Right renal pelvis (tissue), 4 donors: Measurements from ENCODE around the gene ZFAND2B. TPM values are rescaled to one million over a fixed set of nuclear protein-coding genes. Genes with fewer than 3 reads are reported as not detected.

Experiments
- DNase-seq, 4 donors: peaks; one replicate each; pipeline ENCODE4 v3.0.0-alpha.2; 2013; ENCODE audit warnings: low read depth in 4 of 4, low spot score in 3 of 4, missing footprints in 1 of 4
- polyA plus RNA-seq, 4 donors: library from polyadenylated mRNA; unstranded; fragments of 120-200 nt; gene quantifications; one replicate each; pipeline ENCODE4 v1.2.1, GENCODE V29; 2013; ENCODE audit not compliant: insufficient read length in 4 of 4

ZFAND2B gene, protein sequence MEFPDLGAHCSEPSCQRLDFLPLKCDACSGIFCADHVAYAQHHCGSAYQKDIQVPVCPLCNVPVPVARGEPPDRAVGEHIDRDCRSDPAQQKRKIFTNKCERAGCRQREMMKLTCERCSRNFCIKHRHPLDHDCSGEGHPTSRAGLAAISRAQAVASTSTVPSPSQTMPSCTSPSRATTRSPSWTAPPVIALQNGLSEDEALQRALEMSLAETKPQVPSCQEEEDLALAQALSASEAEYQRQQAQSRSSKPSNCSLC
- 10 to 100 TPM; 40.5 to 46.5 (median 43.2) TPM for polyA plus RNA-seq

DNA sequence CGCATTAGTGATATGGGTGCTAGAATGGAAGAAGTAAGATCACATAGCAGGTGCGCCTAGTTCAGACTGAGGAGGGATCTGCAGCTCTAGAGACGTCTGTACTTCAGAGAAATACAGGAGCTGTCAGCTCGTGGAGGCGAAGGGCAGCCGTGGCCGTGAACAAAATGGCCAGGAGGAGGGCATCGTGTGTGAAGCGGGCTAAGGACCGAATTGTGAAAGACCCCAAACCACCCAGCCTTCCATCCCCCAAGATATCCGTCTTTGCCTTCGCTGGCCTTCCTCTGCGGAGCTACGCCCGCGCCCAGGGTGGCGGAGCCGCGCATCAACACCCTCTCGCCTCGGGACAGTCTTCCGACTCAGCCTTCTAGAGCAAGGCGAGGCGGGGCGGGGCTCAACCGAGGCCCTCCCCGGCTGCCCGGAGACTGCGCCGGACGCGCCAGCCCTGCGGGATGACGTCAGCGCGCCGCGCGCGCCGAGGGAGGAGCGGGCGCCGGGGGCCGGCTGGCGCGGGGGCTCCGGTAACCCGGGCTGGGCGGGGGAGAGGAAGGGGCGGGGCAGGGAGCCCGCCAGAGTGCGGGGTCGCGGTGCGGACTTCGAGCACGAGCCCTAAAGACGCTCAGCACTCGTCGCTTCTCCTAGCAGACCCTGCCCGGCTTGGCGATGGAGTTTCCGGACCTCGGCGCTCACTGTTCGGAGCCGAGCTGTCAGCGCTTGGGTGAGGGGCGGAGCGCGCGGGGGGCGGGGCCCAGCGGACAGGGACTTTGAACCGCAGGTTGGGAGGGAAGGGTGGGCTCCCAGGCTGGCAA is at the start of gene ZFAND2B:
TSS of gene ZFAND2B (plus strand) at position 455 of the 806 bp plus-strand sequence. CDS start at position 661, 206 bp downstream.
- DNase-seq: peak; percentile 91 to 94 (median 93)

DNA sequence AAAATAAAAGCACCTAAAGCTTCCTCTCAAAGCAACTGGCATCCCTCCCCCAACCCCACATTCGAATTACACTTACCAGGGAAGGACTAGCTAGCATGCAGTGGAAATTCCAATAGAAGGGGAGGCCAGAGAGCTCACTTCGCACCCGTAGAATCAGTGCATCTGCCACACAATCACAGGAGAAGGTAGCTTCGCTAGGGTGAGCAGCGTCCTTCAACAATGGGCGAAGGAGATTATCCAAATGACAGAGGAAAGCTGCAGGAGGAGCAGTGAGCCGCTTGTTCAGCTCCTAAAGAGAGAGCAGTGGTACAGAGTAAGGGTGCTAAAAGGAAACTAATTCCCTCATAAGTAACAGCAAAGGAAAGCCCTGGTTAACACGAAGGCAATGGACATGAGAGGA is 49.2 kb upstream of the ZFAND2B start:
- DNase-seq: no peak

DNA sequence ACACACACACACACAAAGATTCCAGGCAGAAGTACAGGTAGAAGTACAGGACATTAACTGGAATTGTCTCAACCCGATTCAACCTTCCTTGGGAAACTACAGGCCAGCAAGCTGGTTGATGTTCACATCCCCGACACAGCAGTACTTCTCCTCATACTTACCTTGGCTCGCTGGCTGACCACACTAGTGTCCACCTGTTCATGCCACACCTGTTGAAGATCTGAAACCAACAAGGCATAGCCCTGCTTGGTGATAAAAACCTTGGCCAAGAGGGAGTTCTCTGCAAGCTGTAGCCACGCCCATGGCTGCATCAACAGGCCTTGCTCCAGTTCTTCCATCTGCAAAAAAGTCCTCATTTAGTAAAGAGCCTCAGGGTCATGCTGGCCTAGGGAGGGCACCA is 48.6 kb upstream of the ZFAND2B start:
- no peak for DNase-seq

DNA sequence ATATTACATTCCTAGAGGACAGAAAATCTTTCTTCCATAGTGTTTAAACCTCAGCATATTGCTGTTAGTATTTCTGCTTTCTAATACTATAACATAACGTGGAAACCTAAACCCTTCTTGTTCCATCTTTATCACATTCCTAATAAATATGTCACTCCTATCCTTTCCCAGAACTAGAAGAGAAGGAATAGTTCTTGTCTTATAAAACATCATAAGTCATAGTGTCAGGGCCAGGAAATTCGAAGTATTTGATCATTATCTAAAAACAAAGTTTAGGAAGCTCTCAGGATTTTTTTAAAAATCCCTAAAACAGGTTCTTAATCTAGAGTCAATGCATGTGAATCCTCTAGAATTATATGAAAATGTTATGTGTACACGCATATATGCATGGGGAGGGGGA is 48.0 kb upstream of the ZFAND2B start:
- no peak for DNase-seq

DNA sequence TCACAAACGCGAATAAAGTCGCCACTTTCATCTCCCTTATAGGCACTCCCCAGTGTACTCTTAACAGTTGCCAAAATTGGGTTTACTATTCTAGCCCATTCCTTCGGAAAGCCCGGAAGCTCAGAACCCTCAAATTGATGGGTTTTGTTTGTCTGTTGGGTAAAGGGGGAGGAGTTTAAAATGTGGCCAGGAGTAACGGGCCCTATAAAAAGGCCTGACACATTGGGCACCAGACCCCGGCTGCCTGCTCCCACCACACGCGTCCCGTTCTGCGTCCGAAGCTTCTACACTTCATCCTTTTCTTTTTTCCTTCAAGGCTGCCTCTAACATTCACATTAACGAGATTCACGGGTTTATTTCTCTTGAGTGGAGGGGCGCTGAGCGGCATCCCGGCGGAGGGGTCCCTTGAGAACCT is 46.8 kb upstream of the ZFAND2B start:
- DNase-seq: no peak

DNA sequence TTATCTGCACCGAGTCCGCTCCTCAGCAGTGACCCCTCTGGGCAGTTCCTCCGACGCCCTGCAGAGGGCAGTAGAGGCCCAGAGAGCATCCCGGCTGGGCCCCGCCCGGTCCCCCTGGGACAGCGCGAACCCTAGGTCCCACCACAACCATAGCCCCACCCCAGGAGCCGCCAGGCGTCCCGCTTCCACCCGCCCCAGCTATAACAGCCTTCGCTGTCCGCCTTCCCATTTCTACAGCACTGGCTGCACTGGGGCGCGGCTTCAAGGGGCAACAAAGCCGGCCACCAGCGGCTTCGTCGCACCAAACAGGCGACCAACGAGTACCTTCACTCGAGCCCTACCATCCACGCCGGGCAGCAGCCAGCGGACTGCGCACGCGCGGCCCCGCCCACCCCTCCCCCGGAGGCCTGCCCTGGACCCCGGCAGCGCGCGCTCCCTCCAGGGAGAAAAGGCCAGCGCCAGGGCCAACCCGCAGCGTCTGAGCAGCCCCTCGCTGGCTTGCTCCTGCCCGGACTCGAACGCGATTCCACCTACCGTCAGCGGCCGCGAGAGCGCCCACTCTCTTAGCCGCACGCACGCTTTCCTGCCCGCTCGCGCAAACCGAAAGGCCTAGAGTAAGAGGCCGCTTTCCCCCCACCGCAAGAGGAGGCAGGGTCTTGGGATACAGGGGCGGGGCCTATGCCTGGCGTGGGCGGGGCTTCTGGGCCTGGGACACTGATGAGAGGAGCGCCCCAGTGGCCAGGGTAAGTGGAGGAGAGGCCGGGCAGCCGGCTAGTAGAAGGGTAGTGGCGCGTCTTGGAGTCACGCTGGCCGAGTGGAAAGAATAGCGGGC is 46.2 kb upstream of the ZFAND2B start, which contains the start of gene NHEJ1:
TSS of gene NHEJ1 (minus strand) at position 630 of the 832 bp plus-strand sequence. CDS start 2,453 bp downstream, outside the sequence.
- peak; percentile 80 to 94 (median 85) for DNase-seq

DNA sequence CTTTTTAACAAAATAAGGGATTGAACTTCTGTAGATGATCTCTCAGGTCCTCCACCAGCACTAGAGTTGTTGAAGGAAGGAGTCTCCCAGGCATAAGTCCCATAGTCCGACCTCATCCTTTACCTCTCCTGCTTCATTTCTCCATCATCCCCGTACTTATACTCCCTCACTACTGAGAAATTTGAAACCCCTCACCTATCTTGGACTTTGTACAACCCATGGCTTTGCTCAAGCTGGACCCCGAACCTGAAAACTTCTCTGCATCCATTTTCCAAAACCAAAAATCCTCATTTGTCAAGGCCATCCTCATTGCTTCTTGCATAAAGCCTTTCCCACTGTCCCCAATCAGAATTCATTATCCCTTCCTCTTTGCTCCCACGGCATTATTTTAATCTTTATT is 45.5 kb upstream of the ZFAND2B start:
- DNase-seq: no peak

DNA sequence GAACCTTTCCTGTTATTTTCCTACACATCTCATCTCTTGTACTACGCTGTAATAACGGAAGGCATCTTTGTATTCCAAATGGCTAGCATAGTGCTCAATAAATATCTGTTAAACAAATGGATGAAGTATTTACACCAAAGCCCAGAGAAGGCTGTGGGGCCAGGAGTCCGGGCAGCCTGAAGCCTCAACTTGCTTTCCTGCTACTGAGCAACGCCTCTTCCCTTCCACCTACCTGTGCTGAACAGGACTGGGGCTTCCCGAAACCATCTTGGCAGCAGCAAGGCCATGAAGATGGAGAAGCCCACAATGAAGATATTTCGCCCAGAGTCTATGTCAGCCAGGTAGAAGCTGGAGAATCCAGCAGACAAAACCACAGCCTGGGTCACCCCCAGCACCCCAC is 43.4 kb upstream of the ZFAND2B start:
- no peak for DNase-seq

DNA sequence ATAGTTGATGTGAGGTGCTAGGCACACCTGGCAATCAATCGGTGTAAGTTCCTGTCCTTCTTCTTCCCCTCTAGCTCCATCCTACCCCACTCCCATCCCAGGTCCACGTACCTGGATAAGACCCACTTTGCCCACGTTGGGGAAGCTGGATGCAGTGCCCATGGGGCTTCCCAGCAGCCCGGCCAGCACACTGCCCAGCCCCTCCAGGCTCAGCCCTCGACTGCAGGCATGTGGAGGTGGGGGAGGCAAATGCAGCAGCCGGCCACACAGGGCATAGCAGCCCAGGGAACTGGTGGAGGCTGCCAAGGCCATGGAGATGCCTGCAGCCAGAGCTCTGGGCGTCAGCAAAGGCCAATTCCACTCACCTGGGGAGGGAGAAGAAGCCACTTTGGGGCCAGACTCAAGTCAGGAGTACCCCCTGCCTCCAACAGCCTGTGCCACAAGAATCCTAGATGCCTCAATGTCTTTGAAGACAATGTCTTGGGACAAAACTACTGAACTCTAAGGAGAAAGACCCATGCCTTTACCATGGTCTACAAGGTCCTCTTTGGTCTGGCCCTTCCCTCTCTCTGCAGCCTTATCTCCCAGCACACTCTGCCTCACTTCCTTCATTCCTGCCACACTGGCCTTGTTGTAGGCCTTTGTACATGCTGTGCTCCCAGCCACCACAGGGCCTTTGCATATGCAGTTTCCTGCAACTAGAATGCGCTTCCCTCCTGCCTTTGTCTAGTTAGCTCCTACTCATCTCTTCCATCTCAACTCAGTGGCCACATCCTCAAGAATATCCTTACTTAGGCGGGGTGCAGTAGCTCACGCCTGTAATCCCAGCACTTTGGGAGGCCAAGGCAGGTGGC is 41.3 kb upstream of the ZFAND2B start:
- no peak for DNase-seq

DNA sequence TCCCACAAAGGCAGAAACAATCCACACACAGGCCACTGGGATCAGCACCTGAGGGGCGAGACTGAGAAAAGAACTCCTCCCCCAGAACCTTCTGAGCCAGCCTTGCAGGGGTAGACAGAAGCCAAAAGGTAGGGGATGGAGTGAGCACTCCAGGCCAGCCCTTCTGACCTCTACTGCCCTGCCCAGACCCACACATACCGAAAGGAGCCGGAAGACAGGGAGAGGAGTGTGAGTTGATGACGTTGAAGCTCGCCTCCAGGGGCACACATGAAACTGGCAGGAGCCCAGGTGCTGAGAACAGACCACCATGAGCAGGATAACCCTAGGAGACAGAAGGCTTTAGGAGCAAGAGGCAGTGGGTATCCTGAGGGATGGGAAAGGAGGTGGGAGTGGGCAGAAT is 38.6 kb upstream of the ZFAND2B start:
- no peak for DNase-seq

DNA sequence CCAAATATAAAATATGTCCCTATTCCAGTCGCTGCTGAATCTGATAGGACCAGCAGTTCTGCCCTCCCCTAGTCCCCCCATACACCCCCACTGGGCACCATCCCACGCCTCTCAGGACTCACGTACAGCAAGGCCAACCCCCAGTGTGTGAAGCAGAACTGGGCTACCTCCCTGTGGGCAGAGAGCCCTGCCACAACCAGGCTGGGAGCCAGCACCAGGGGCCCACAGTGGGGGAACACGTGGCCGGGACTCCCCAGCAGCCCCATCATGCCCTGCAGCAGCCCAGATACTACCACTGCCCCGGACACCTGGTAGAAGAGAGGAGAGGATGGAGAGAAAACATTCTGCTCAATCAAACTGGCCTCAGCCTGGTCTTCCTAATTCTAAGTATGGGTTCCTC is 38.1 kb upstream of the ZFAND2B start:
- no peak for DNase-seq

DNA sequence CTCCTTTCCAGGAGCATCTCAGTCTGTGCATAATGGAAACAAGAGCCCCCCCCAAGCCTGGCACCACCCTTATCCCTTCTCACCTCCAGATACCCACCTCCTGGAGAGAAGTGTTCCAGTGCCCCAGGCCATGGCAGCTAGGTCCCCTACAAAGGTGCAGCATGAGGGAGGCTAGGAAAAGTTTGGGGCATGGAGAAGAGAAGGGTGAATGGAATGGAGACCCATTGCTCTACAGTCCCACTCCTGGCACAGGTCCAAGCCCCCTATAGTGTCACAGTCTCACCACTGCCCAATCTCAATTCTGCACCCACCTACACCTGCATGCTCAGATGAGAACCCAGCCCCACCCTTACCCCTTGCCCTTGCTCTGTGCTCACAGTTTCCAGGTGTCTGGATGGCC is 37.6 kb upstream of the ZFAND2B start:
- no peak for DNase-seq

DNA sequence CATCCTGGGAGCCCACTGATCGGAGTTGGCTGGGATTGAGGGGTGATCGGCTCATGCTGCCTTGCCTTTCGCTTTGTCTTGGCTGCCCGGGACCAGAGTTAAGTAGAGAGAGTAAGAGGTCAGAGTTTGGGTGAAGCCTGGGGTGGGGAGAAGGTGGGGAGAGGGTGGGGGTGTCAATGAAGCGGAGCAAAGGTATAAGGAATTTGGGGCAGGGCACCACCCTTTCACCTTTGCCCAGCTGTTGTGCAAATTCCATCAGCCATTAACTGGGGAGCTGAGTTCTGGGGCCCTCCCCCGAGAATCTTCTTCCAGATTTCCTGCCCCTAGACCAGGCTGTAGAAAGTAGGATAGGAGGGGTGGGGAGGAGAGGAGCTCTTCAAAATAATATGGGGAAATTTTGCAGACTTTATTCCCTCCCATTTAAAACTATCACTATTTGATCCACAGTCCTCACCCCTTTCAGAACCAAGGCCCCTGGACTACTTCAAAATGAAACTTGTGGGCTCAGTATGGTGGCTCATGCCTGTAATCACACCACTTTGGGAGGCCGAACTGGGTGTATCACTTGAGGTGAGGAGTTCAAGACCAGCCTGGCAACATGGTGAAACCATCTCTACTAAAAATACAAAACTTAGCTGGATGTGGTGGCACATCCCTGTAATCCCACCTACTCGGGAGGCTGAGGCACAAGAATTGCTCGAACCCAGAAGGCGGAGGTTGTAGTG is 36.5 kb upstream of the ZFAND2B start, which contains the start of gene SLC23A3:
TSS of gene SLC23A3 (minus strand) at position 100 of the 725 bp plus-strand sequence. CDS start at position 55, 45 bp downstream.
- DNase-seq: no peak

DNA sequence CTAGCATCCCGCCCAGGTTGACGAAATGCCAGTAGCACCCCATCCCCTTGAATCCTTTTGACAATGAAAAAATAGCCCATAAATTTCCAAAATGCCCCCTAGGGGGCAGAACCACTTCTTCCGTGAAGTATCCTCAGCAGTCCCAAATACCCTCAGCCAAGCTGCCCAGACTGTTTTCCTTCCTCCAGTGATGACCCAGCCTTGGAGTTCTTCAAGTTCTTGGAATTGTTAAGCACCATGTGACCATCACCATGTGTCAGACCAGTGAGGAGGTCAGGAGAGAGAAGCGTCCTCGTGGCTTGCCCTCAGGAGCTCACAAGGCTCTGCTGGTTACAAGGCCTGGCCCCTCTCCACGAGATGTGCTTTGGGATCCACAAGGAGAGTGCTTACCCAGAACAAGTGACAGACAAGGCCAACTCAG is 35.3 kb upstream of the ZFAND2B start:
- peak in 3 of 4 donors; percentile 10 to 27 (median 24) for DNase-seq

DNA sequence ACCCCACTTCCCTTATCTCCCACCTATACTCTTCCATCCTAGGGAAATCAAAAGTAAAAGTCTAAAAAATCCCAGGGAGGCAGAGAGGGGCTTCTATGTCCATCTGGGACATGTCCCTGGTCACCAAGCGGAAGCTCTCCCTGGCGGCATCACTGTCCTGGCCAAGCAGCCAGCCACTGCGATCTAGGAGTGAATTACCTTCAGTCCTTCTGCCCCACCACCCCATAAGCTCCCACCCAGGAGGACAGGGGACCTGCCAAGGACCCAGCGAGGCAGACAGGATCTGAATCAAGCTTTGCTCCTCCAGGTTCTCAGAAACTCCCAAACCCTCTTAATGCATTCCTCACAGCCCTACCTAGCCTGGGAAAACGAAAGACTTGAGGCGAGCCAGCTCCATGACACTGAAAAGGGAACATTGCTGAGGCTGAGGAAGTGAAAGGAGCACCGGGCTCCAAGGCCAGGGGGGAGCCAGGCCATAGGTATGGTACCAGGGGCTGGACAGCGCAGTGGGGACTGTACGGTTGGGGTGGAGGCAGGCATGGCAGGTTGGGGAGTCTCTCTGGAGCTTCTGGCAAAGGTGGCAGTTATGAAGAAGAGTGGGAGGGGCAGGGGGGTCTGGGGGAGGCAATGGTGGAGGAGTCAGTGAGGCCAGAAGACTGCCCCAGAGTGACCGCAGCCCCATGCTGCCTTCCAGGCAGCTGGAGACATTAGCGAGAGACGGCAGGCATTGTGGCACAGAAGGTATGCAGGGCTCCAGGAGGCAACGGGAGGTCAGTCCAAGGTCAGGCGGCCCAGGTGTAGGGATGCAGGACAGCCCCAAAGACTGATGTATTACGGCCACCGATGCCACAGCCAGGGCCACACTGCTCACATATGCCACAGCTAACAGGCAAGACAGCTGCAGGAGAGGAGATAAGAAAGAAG is 34.1 kb upstream of the ZFAND2B start:
- no peak for DNase-seq

DNA sequence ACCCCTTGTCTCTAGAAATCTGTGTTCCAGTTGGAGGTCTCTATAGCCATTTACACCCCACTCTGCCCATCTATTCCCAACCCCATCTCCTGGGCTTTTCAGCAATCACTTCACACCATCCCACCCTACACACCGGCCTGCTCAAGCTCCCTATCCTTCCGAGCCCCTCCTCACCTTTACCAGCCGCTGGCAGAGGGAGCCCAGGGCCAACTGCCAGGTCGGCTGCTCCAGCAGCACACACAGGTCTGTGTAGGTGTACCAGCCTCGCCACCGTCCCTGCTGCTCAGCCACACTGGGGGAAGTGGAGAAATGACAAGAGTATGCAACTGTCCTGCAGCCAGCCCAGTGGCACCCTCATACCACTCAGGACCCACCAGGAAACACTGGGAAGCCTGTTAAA is 33.4 kb upstream of the ZFAND2B start:
- DNase-seq: no peak

DNA sequence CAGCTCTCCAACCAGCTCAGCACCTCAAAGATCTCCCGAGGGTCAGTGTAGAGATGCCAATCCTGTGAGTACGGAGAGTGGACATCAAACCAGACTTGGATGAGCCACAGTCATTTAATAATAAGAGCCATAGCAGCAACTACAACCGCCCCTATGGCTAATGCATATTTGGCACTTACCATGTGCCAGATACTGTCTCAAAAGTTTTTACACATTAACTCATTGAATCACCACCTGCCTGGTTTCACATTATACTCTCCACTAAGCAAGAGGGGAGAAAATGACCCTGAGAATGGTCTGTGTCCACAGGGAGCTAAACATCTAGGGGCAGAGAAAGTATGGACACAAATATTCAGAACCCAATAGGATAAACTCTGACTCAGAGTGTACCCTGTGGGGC is 32.4 kb upstream of the ZFAND2B start:
- no peak for DNase-seq

DNA sequence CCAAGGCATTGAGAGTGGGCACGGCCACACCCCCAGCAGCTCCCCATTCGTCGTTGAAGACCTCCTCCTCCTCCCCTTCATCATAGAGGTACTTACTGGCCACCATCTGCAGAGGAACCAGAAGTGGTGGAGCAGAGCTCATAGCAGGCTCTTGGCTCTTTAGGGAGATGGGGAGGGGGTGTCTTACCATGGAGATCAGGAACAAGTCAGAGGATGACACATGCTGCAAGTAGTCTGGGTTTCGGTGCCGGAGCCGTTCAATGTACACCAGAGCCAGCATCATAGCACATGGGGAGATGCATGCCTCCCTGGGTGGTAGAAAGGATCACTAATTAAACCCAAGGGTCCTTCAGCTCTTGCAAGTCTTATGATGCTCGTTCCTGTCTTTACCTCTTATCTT is 31.8 kb upstream of the ZFAND2B start:
- DNase-seq: no peak
